GM19238 (cell line): ENCODE data around the gene CASZ1.

Experiments used
- DNase-seq: peaks from one replicate; pipeline ENCODE4 v3.0.0; 2011; ENCODE audit warnings: low spot score; ENCODE audit not compliant: insufficient read length

Gene CASZ1

DNA sequence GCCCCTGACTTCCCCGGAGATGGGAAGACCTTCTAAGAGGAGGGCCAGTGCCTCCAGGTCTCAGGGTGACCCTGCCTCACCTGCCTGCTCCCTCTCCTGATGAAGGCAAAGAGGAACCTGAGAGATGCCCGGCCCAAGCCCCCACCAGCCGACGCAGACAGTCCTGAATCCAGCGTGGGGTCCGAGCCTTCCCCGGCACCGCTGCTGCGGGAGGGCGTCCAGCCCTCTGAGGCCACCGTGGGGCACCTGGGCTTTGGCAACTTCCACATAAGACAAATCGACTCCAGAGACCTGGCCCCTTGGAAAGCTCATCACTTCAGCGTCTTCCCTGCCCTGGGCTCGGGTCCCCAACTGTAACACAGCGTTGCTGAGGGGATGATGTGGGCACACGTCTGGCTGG, 122.2 kb downstream of the CASZ1 start:
- no peak for DNase-seq

- no peak for DNase-seq
These were observed 123.2 kb downstream of the CASZ1 start for GRCh38 chr1:10673109-10673711.

- DNase-seq, result no peak
These were observed 123.9 kb downstream of the CASZ1 start for GRCh38 chr1:10672343-10673050.

DNA sequence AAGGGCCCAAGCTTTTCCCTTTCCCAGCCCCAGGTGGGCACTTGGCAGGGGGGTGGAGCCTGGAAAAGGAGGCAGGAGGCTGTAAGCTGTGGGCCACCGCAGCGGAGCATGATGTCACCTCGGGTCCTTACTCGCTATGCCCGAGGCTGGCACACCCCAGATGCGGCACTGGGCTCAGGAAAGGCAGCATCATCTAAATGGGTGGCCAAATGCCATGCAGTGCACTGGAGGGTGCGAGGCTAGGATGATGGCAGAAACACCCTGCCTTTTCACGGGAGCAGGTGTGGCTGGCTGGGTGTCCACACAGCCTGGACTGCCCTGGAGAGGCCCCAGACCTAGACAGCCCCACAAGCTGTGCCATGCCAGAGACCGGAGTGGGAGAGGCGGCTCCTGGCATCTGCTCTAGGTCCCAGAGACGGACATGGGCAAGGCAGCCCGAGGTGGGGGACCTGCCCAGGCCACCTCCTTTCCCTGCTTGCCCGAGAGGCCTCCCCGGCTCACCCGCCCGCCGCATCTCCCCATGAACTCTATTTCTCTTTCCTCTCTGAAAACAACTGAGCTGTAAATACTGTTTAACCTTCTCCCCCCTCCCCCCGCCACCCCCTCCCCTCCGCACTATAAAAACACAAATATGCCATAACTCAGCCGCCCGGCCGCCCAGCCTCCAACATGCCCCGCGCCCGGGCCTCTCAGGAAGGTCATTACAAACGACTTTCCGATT, 124.7 kb downstream of the CASZ1 start:
- no peak for DNase-seq

GRCh38 chr1:10671090-10671489, 125.4 kb downstream of the CASZ1 start:
- no peak for DNase-seq

GRCh38 chr1:10670190-10670589, 126.3 kb downstream of the CASZ1 start:
- no peak for DNase-seq

DNA sequence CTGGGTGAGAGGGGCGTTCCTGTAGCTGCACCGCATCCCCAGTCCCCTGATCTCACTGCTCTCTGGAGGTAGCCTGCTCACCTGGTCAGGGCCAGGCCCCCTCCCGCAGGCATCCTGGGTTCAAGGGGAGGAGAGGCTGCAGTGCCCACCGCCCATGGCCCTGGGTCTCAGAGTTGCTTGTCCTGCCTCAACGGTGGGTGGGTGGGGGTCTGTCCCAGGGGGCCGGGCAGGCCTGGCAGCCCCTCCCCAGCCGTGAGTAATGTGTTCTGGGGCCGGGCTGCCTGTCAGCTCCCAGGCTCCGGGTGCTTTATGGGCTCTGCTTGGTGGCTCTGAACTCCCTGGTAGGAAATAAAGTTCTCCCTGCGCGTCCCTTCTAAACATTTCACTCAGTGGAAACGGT, 126.9 kb downstream of the CASZ1 start:
- no peak for DNase-seq

- DNase-seq, result no peak
These were observed 128.3 kb downstream of the CASZ1 start for GRCh38 chr1:10667861-10668761.

- no peak for DNase-seq
These were observed 130.3 kb downstream of the CASZ1 start for GRCh38 chr1:10665930-10666850.

DNA sequence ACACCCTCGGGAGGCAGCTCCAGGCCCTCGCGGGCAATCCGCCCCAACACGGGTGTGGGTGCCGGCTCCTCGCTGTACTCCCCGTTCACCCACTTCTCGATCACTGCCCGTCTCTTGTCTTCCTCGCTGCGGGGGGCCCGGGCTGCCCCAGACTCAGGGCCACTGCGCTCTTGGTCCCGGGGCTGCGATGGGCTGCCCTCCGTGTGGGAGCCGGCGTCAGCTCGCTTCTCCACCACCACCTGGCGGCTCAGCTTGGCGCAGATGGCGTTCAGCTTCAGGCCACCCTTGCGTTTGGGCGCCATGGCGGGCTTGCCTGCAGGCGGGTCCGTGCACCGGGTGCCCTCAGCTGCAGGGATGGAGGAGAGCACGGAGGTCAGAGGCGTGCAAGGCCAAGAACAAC, 131.2 kb downstream of the CASZ1 start:
- DNase-seq, result no peak

GRCh38 chr1:10664251-10664650, 132.2 kb downstream of the CASZ1 start:
- no peak for DNase-seq

DNA sequence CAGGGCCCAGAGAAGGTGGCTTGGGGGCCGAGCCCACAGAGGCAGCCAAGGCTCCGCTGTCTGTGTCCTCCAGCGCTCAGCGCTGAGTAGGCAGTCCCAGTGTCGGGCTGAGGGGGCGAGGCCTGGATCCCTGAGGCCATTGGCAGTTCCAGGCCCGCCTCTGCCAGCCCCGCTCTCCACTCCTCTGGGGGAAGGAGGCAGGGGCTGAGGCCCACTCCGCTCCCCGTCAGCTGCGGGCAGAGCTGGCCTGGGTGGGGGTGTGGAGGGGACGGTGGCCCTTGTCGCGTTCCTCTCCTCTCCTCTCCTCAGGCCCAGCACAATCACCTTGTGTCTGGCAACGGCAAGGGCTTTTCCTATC, 132.8 kb downstream of the CASZ1 start:
- no peak for DNase-seq

- no peak for DNase-seq
These were observed 133.4 kb downstream of the CASZ1 start for GRCh38 chr1:10662824-10663677.

DNA sequence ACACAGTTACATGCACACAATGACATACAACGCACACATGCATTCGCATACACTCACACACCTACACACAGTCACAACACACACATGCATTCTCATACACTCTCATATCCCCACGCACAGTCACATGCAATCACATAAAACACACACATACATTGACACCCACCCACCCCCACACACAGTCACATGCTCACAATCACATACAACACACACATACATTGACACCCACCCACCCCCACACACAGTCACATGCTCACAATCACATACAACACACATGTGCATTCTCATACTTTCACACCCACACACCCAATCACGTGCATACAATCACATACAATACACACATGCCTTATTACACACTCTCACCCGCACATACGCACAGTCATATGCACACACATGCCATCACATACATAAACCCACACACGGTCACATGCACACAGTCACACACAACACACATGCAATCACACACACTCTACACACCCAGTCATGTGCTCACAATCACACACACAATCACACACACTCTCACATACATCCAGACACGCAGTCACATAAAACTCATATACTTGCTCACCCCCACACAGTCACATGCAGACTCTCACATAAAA, 134.3 kb downstream of the CASZ1 start:
- DNase-seq, result no peak

GRCh38 chr1:10661453-10661852, 135.0 kb downstream of the CASZ1 start:
- no peak for DNase-seq

- DNase-seq, result no peak
These were observed 136.6 kb downstream of the CASZ1 start for GRCh38 chr1:10659646-10660540.

- DNase-seq, result no peak
These were observed 137.2 kb downstream of the CASZ1 start for GRCh38 chr1:10659218-10659617.

- DNase-seq, result no peak
These were observed 137.9 kb downstream of the CASZ1 start for GRCh38 chr1:10658396-10659066.
